K562 (cell line): ENCODE results near the gene TMEM135. TPM values are rescaled to one million over a fixed set of nuclear protein-coding genes. Genes with fewer than 3 reads are reported as not detected.

ENCODE experiments used
- BMI1 ChIP-seq: fragments of 150-350 bp; IDR thresholded peaks from 2 replicates; pipeline ENCODE4 v1.6.1; 2014; ENCODE audit warnings: low read length
- HES1 ChIP-seq: fragments of 450-650 bp; IDR thresholded peaks from 2 replicates; pipeline ENCODE4 v1.6.1; 2016; ENCODE audit warnings: low read depth, mild to moderate bottlenecking, moderate library complexity
- HMBOX1 ChIP-seq: sonication (generic); IDR thresholded peaks from 2 replicates; pipeline ENCODE4 v1.6.1; 2016
- NFE2 ChIP-seq: IDR thresholded peaks from 2 replicates; pipeline ENCODE4 v1.6.1; 2014; ENCODE audit warnings: antibody characterized with exemption, low read depth
- REST ChIP-seq, 2 experiments: fragments of 450-650 bp; formaldehyde crosslinking in 1 of 2; IDR thresholded peaks; 2 replicates each; pipeline versions ENCODE4 v1.4.0 to v1.6.1; 2014 to 2020; ENCODE audit warnings: mild to moderate bottlenecking in 2 of 2, borderline replicate concordance in 1 of 2, low read depth in 1 of 2
- TARDBP ChIP-seq: fragments of 450-650 bp; IDR thresholded peaks from 2 replicates; pipeline ENCODE4 v1.6.1; 2016
- ZNF592 ChIP-seq: fragments of 450-650 bp; IDR thresholded peaks from 2 replicates; pipeline ENCODE4 v1.6.1; 2017; ENCODE audit warnings: antibody characterized with exemption, mild to moderate bottlenecking
- polyA plus RNA-seq, 8 experiments: library from polyadenylated mRNA; depleted of rRNA in 4 of 8; stranded (reverse) in 5 of 8; unstranded in 3 of 8; fragments of >200 nt; fragmentation: Nextera tagmentation in 2 of 8; fragmentation: Illumina TruSeq in 1 of 8; extraction: Ambion mirVana in 2 of 8; extraction: Trizol in 1 of 8; gene quantifications; 2 replicates each; pipeline versions ENCODE4 v1.2.1 to v1.2.3, GENCODE V29; 2011 to 2014; ENCODE audit warnings: inconsistent platforms in 1 of 8, missing spikeins in 1 of 8
- total RNA-seq, 7 experiments: library from RNA; depleted of rRNA in 6 of 7; stranded (reverse); fragments of >200 nt in 6 of 7; fragmentation: Illumina TruSeq in 2 of 7; extraction: Trizol in 2 of 7; gene quantifications; 2 replicates each; pipeline versions ENCODE4 v1.2.1 to v1.2.3, GENCODE V29; 2011 to 2021; ENCODE audit warnings: low replicate concordance in 1 of 7

Gene TMEM135
- total and polyA plus RNA-seq, 9 of the 15 experiments (the other 6 are each of a cell fraction or from before 2014, with no cell fraction given) = 17.3 to 53.6 (median 24.9) TPM

GRCh38 chr11:87005569-87005921 lies 32.2 kb upstream of the TMEM135 start (continued):
- TF ChIP-seq REST (IDR thresholded peaks at IDR 0.05; ENCODE audit: borderline replicate concordance) = 0 out of 2 replicates have a peak, but pooled peaks have one; percentile 11
- no peak for TF ChIP-seq REST (CRISPR knock-in tag; IDR thresholded peaks at IDR 0.05; ENCODE audit: low read depth)
- TF ChIP-seq HMBOX1 = no peak
- TF ChIP-seq ZNF592 = no peak
- no peak for TF ChIP-seq HES1
- no peak for TF ChIP-seq TARDBP
- no peak for TF ChIP-seq BMI1
- TF ChIP-seq NFE2 = 0 out of 2 replicates have a peak, but pooled peaks have one; percentile 14
